GM21737 (cell line): ENCODE measurements around the gene SLC10A1.
A peak's percentile ranks its signal among the peaks of the same experiment; 100 is the strongest.

Experiments used
- ATAC-seq: cut with Tn5 transposase; IDR thresholded peaks from one replicate; pipeline ENCODE4 v1.9.1; 2021; ENCODE audit warnings: mild to moderate bottlenecking, moderate library complexity; ENCODE audit not compliant: unreplicated experiment

Gene SLC10A1

DNA sequence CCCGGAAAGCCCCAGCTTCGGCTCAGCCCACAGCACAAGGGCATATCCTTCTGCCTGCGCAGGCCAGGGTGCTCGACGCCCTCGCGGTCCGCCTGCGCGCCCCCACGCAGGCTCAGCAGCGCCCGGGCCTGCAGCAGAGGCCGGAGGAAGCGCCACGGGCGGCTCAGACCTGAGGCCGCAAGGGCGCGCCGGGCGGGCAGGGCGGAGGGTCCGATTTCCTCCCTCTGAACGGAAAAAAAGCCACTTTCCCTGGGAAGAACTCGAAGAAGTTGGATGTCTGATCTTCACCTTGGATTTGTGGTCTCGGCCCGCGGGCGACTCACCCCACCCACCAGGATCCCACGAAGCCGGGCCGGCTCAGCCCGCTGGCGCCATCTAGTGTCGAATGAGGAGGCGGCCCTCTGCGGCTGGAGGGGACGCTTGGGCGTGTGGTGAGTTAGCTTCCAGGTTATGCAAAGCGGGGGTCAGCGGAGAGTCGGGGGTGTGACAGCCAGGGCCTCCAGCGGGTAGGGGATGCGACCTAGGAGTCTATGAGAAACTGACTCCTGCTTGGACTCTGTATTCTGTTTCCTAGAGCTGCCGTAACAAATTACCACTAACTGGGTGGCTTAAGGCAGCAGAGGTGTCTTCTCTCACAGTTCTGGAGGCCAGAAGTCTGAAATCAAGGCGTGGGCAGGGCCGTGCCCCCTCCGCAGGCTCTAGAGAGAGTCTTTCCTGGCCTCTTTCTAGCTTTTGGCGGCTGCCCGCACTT lies 70.1 kb downstream of the SLC10A1 start:
- ATAC-seq, result peak; percentile 76
